ENCODE results near the gene SYT17.

Gene SYT17

DNA sequence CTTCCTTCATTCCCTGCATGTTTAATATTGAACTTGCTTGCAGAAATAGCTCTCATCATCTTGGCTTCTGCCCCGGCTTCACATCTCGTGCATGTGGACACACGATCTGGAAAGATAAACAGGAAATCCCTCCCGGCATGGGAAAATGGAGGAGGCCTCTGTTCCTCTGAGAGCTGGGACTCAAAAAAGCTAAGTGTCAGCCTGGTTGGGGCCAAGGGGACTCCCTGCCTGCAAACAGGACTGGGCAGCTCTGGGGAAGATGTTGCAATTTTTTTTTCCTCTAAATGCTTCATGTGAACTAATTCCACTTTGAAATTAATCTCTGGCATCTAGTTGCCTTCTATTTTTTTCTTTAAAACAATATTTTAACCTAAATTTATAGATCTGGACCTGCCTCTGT is 29.4 kb upstream of the SYT17 start:
- no peak for DNase-seq (ENCODE audit: low read depth, low spot score)
- peak overlapping the region; percentile 74 for H3K27ac ChIP-seq

DNA sequence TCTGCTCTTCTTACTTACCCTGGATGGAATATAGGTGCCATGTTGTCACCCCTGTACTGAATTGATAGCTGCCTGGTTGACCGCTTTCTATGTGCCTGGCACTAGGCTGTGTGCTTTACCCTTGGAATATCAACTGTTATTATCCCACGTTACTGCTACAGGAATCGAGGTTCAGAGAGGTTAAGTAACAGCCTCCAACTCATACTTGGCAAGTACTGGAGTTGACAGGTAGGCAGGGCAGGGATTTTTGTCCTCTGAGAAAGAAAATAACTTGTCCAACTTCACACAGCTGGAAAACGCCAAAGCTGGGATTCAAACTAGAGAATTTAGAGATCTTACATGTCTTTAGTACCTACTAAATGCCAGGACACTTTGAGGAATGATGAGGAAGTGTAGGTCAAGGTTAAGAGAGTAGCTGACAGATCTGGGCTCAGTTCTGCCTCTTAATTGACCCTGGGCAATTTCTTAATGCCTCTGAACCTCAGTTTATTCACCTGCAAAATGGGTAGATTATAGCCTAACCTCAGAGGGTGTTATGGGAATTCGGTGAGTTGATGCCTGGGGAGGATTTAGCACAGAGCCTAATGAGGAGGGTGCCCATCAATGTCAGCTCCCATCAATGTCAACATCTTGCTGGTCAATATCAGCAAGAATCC is 28.5 kb upstream of the SYT17 start:
- DNase-seq (ENCODE audit: low read depth, low spot score) = no peak

GRCh38 chr16:19140396-19140795 is 27.6 kb upstream of the SYT17 start:
- DNase-seq (ENCODE audit: low read depth, low spot score) = no peak
- H3K27ac ChIP-seq = no peak overlapping the region

More for the DNA sequence above, 28.5 kb upstream of the SYT17 start:
- H3K27ac ChIP-seq = peak overlapping the region; percentile 74

DNA sequence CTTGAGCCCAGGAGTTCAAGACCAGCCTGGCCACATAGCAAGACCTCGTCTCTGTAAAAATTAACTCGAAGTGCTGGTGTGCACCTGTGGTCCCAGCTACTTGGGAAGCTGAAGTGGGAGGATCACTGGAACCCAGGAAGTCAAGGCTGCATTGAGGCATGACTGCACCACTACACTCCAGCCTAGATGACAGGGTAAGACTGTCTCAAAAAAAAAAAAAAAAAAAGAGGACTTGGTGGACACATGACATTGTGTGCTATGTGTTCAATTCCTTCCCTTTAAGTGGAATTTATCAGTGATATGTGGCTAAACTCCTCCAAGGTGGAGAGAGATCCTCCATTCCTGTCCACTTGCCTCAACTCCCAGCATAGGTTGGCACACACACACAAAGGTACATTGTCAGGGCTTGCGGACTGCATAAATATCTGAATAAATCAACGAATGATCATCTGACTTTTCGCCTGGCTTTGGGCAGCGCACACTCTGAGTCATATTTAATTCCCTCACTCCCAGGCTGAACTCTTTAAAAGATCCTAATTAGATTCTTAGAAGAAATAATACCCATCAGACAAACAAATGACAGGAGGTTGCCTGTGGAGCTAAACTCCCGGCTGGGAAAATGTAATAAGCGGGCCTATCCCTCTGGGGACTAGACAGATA is 25.0 kb upstream of the SYT17 start:
- H3K27ac ChIP-seq = peak overlapping the region; percentile 7
- no peak for DNase-seq (ENCODE audit: low read depth, low spot score)

GRCh38 chr16:19143599-19143956 is 24.5 kb upstream of the SYT17 start:
- no peak overlapping the region for H3K27ac ChIP-seq
- no peak for DNase-seq (ENCODE audit: low read depth, low spot score)

DNA sequence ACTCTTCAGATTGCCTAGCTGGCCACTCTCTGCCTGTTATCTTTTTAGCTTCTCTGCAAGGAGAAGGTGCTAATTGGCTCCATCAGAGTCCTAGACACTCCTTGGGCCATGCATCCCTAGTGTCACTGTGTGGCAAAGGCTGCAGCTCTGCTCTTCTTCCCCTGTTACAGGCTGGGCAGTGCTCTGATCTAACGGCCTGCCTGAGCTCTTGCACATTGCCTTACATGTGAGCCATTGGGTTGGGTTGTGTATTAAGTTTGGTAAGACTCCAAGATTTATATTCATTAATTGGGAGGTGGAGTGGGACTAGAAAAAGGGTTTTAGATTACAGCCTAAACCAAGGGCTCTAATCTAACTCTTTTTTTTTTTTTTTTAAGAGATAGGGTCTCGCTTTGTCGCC is 23.0 kb upstream of the SYT17 start:
- no peak overlapping the region for H3K27ac ChIP-seq
- DNase-seq (ENCODE audit: low read depth, low spot score) = no peak

GRCh38 chr16:19147126-19147525 is 20.9 kb upstream of the SYT17 start:
- no peak for DNase-seq (ENCODE audit: low read depth, low spot score)
- H3K27ac ChIP-seq = no peak overlapping the region

GRCh38 chr16:19147627-19148026 is 20.4 kb upstream of the SYT17 start:
- H3K27ac ChIP-seq = no peak overlapping the region
- no peak for DNase-seq (ENCODE audit: low read depth, low spot score)

GRCh38 chr16:19148189-19148588 is 19.9 kb upstream of the SYT17 start:
- no peak overlapping the region for H3K27ac ChIP-seq
- DNase-seq (ENCODE audit: low read depth, low spot score) = no peak

GRCh38 chr16:19151310-19151709 is 16.7 kb upstream of the SYT17 start:
- no peak overlapping the region for H3K27ac ChIP-seq
- DNase-seq (ENCODE audit: low read depth, low spot score) = no peak

- H3K27ac ChIP-seq = no peak overlapping the region
- DNase-seq (ENCODE audit: low read depth, low spot score) = no peak
Measured at GRCh38 chr16:19152042-19152441, 16.0 kb upstream of the SYT17 start.

GRCh38 chr16:19153876-19154275 is 14.2 kb upstream of the SYT17 start:
- H3K27ac ChIP-seq = no peak overlapping the region
- DNase-seq (ENCODE audit: low read depth, low spot score) = no peak

DNA sequence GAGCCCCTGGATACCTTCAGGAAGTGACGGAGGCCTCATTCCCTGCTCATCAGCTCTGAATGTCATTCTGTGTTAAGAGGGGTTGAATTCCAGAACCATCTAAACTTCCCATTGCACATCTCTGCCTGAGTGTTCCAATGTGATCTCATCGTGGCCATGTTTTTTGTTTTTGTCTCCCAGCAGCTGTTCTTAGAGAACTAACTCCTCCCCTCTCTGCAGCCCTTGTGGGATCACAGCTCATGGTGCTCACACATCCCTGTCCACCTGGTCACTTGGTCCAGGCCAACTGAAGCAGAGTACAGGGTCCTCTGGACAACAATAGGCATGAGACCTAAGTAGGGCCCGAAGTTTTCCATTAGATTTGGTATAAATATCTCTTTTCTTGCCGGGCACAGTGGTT is 6.0 kb upstream of the SYT17 start:
- no peak overlapping the region for H3K27ac ChIP-seq
- no peak for DNase-seq (ENCODE audit: low read depth, low spot score)

DNA sequence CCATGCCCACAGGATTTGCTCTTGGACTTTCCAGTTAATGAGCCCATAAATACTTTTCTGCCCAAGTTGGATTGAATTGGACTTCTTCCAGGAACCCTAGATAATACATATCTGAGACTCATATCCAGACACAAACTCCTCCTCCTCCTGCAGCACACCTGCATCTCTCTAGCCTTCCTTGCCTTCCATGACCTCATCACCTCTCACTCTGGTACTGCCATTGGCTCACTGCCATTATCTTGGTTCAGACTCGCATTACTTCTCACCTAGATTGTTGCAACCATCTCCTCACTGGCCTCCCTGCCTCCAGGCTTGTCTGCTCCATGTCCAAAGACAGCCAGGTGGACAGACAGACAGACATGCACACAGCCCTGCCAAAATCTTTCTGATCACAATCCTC is 4.8 kb upstream of the SYT17 start:
- no peak overlapping the region for H3K27ac ChIP-seq
- DNase-seq (ENCODE audit: low read depth, low spot score) = no peak

DNA sequence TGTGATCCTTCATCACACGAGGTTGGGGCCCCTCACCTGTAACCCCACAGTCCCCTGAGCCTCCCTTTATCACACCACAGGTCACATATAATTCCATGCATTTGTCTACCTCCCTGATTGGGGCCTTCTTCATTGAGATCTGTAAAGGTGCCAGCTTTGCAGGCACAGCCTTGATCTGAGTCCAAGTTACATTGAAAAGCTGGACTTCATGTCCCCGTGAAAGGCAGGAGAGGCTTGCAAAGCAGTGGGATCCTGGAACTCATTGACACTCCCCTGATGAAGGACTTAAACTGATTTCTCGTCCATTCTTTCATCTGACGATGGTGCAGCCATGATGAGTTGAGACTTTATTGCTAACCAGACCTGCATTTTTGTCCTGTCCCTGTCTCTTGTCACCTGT is 3.8 kb upstream of the SYT17 start:
- no peak overlapping the region for H3K27ac ChIP-seq

DNA sequence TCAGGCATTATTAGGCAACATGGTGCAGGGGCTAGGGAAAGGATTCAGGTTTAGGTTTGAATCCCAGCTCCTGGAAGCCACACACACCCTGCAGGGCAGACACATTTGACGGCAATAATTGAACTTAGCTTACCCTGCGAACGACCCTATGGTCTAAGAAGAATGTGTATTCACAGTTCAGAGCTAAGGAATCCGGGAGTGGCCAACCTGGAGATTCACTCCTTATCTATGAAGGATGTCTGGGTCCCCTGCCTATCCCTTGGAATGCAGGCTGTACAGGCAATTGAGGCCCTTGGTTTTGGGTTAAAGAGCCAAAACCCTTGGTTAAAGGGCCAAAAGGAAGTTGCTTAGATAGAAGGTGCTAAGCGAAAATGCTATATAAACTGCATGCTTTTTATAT is 2.9 kb upstream of the SYT17 start:
- H3K27ac ChIP-seq = no peak overlapping the region
- DNase-seq (ENCODE audit: low read depth, low spot score) = no peak

More for the DNA sequence above, 3.8 kb upstream of the SYT17 start:
- no peak for DNase-seq (ENCODE audit: low read depth, low spot score)

GRCh38 chr16:19166500-19166899 is 1.5 kb upstream of the SYT17 start:
- no peak for DNase-seq (ENCODE audit: low read depth, low spot score)
- H3K27ac ChIP-seq = no peak overlapping the region

DNA sequence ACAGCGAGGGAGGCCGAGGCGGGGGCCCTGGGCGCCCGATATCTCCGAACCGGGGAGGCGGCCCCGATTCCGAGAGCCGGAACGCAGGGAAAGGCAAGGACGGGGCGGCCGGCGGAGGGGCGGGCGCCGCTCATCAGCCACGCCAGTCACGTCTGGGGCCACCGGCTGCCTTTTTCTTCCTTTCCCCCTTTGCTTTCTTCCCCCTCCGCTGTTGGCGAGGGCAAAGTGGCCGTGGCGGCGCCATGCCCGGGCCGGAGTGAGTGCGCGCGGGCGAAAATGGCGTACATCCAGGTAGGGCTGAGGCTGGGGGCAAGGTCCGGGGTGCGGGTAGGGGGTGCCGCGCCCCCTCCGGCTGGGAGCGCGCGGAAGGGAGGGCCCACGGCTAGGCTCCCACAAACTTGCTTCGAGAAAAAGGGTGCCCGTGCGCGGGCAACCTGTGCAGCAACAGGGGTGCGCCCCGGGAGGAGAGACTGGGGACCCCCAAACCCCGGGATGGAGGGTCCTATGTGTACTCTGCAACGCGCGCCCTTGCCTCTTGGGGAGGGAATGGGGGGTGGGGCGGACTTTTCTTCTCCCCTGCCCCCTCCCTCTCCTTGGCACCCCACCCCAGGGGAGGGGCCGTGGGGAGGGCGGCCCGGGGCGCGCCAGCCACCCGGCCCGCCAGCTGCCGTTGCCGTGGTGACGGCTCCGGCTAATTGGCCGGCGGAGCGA is 486 bp downstream of the SYT17 start:
- no peak overlapping the region for H3K27ac ChIP-seq
- DNase-seq (ENCODE audit: low read depth, low spot score) = no peak

- no peak for DNase-seq (ENCODE audit: low read depth, low spot score)
- H3K27ac ChIP-seq = no peak overlapping the region
Measured at GRCh38 chr16:19169082-19169639, 1.1 kb downstream of the SYT17 start.

- no peak overlapping the region for H3K27ac ChIP-seq
- DNase-seq (ENCODE audit: low read depth, low spot score) = no peak
Measured at GRCh38 chr16:19170043-19170655, 2.1 kb downstream of the SYT17 start.

Measured in epithelial cell of prostate (primary cell).